Neural cell (in vitro differentiated cells): ENCODE measurements around the gene CADPS2. TPM values are rescaled to one million over a fixed set of nuclear protein-coding genes. Genes with fewer than 3 reads are reported as not detected.

Experiments
- polyA plus RNA-seq: library from polyadenylated mRNA; depleted of rRNA; stranded (reverse); fragments of >200 nt; gene quantifications from 2 replicates; pipeline ENCODE4 v1.2.3, GENCODE V29; 2014
- small RNA-seq, 3 experiments: library from RNA; depleted of rRNA; stranded (forward); fragments of <200 nt; gene quantifications; one replicate each; pipeline ENCODE3, GENCODE V24; 2012

CADPS2 gene
- polyA plus RNA-seq, 1 donor from 2014 or later = 5.9 TPM

Small RNA genes lying within 50 kb of the gene (small RNA-seq; reads per million reads assigned to genes)
- gene AC006463.1 = 0 reads per million in 3 experiments

Other genes with a start within 250 kb of the CADPS2 start
- gene RNF133, start 187.3 kb downstream of the CADPS2 start, polyA plus RNA-seq = not detected in 2 replicates
- 0.25 TPM in 1 of 2 replicates, not detected in the other for gene RNF148, start 183.5 kb downstream of the CADPS2 start, polyA plus RNA-seq
- not detected in 2 replicates for gene TAS2R16, start 109.2 kb upstream of the CADPS2 start, polyA plus RNA-seq